SK-N-SH (cell line): ENCODE measurements around the gene BRD2. TPM values are rescaled to one million over a fixed set of nuclear protein-coding genes. Genes with fewer than 3 reads are reported as not detected.

Experiments used
- CTCF ChIA-PET: fragments of 300-600, 350-600 bp; formaldehyde crosslinking; extraction: SDS; loops from one replicate; lab custom pipeline; 2021; lab: Yijun Ruan, JAX
- POLR2A ChIA-PET: fragments of 350-600 bp; sonication (Branson Sonifier 250); formaldehyde crosslinking; extraction: SDS; loops from one replicate; lab custom pipeline; 2020; ENCODE audit warnings: antibody characterized with exemption, inconsistent platforms; lab: Yijun Ruan, JAX
- DNase-seq: peaks from one replicate; pipeline ENCODE4 v3.0.0; 2012
- H2AFZ ChIP-seq: fragments of 200-600 bp; sonication (generic); 2 replicates; pipeline ENCODE4 v1.8.1; 2016; ENCODE audit warnings: antibody characterized with exemption, mild to moderate bottlenecking, low read depth
- H3F3A ChIP-seq: fragments of 200-600 bp; sonication (generic); replicated peaks from 2 replicates; pipeline ENCODE3; 2016; ENCODE audit warnings: antibody characterized with exemption, mild to moderate bottlenecking; ENCODE audit not compliant: insufficient read depth
- H3K27ac ChIP-seq, 2 experiments: fragments of 200-500 bp in 1 of 2; fragments of 200-600 bp in 1 of 2; sonication (Bioruptor generic) in 1 of 2; sonication (generic), shearing (Covaris generic) in 1 of 2; 2 replicates each; pipeline versions ENCODE4 v1.5.1 to v1.6.1; 2014 to 2016; ENCODE audit warnings: low read depth in 2 of 2, inconsistent platforms in 1 of 2, low read length in 1 of 2, mild to moderate bottlenecking in 1 of 2, mixed read lengths in 1 of 2
- H3K27me3 ChIP-seq: fragments of 200-600 bp; sonication (generic), shearing (Covaris generic); 2 replicates; pipeline ENCODE4 v1.6.1; 2016; ENCODE audit warnings: mixed run types; ENCODE audit not compliant: insufficient read depth
- H3K36me3 ChIP-seq, 2 experiments: fragments of 200-500 bp in 1 of 2; fragments of 200-600 bp in 1 of 2; sonication (Bioruptor generic) in 1 of 2; sonication (generic) in 1 of 2; replicated peaks in 1 of 2; 2 replicates each; pipeline versions ENCODE3 to v1.5.1; 2014 to 2016; ENCODE audit warnings: low read length in 1 of 2, mild to moderate bottlenecking in 1 of 2; ENCODE audit not compliant: insufficient read depth in 2 of 2, control insufficient read depth in 1 of 2
- H3K4me1 ChIP-seq, 2 experiments: fragments of 200-500 bp in 1 of 2; fragments of 200-600 bp in 1 of 2; sonication (Bioruptor generic) in 1 of 2; sonication (generic), shearing (Covaris generic) in 1 of 2; 2 replicates each; pipeline versions ENCODE4 v1.5.1 to v1.6.1; 2014 to 2016; ENCODE audit warnings: low read depth in 1 of 2, low read length in 1 of 2, mixed run types in 1 of 2; ENCODE audit not compliant: insufficient read depth in 2 of 2, control insufficient read depth in 1 of 2
- H3K4me2 ChIP-seq: fragments of 200-600 bp; sonication (generic), shearing (Covaris generic); 2 replicates; pipeline ENCODE4 v1.6.1; 2017; ENCODE audit warnings: mixed run types
- H3K4me3 ChIP-seq, 2 experiments: fragments of 200-500 bp in 1 of 2; fragments of 200-600 bp in 1 of 2; sonication (Bioruptor generic) in 1 of 2; sonication (generic), shearing (Covaris generic) in 1 of 2; 2 replicates each; pipeline versions ENCODE4 v1.5.1 to v1.8.1; 2014 to 2016; ENCODE audit warnings: low read depth in 2 of 2, inconsistent platforms in 1 of 2, low read length in 1 of 2, mild to moderate bottlenecking in 1 of 2, mixed read lengths in 1 of 2, moderate library complexity in 1 of 2
- H3K79me2 ChIP-seq: fragments of 200-600 bp; sonication (generic); 2 replicates; pipeline ENCODE4 v1.8.1; 2017; ENCODE audit warnings: mild to moderate bottlenecking; ENCODE audit not compliant: insufficient read depth
- H3K9ac ChIP-seq: fragments of 200-600 bp; sonication (generic); 2 replicates; pipeline ENCODE4 v1.6.1; 2017; ENCODE audit warnings: mixed run types
- H3K9me2 ChIP-seq: fragments of 200-600 bp; sonication (generic); 2 replicates; pipeline ENCODE4 v1.6.1; 2017; ENCODE audit warnings: mixed run types
- H3K9me3 ChIP-seq: fragments of 200-600 bp; sonication (generic); 2 replicates; pipeline ENCODE4 v1.6.1; 2017; ENCODE audit warnings: mixed run types, mild to moderate bottlenecking, moderate library complexity
- H4K20me1 ChIP-seq: fragments of 200-600 bp; sonication (generic); 2 replicates; pipeline ENCODE4 v1.6.1; 2017; ENCODE audit warnings: mild to moderate bottlenecking, mixed run types; ENCODE audit not compliant: insufficient read depth
- EP300 ChIP-seq, 2 experiments: IDR thresholded peaks; 2 replicates each; pipeline versions ENCODE4 v1.4.0 to v1.6.1; 2012; ENCODE audit warnings: borderline replicate concordance in 1 of 2, low read depth in 1 of 2, low read length in 1 of 2
- NRF1 ChIP-seq: IDR thresholded peaks from 2 replicates; pipeline ENCODE4 v1.6.1; 2012; ENCODE audit warnings: low read depth, mild to moderate bottlenecking, low read length
- POLR2AphosphoS5 ChIP-seq: IDR thresholded peaks from 2 replicates; pipeline ENCODE4 v1.6.1; 2012; ENCODE audit warnings: low read depth, low read length
- RAD21 ChIP-seq: IDR thresholded peaks from 2 replicates; pipeline ENCODE4 v1.6.1; 2012; ENCODE audit warnings: mild to moderate bottlenecking, low read length
- RFX5 ChIP-seq: IDR thresholded peaks from 2 replicates; pipeline ENCODE4 v1.6.1; 2012; ENCODE audit warnings: mild to moderate bottlenecking, improper control_type of control experiment, low read length
- SMC3 ChIP-seq: IDR thresholded peaks from 2 replicates; pipeline ENCODE4 v1.6.1; 2012; ENCODE audit warnings: low read depth, low read length, improper control_type of control experiment
- TEAD4 ChIP-seq: IDR thresholded peaks from 2 replicates; pipeline ENCODE4 v1.4.0; 2012; ENCODE audit warnings: mild to moderate bottlenecking, borderline replicate concordance; ENCODE audit not compliant: insufficient read depth
- WGBS: methylation state at CpG from one replicate; pipeline ENCODE4 v1.1.6; 2017; ENCODE audit warnings: low lambda C conversion rate; 5-methylcytosine and 5-hydroxymethylcytosine counted together
- polyA plus RNA-seq, 3 experiments: library from polyadenylated mRNA; depleted of rRNA; stranded (reverse); fragments of >200 nt; gene quantifications; 2 replicates each; pipeline ENCODE4 v1.2.3, GENCODE V29; 2012
- TF ChIP-seq, protein P1 (sequence below): IDR thresholded peaks from 2 replicates; pipeline ENCODE4 v1.4.0; 2012; ENCODE audit warnings: low read depth, borderline replicate concordance
- TF ChIP-seq, protein P2 (sequence below): fragments of 200-600 bp; sonication (generic); IDR thresholded peaks from 2 replicates; pipeline ENCODE4 v1.6.1; 2017; ENCODE audit warnings: antibody characterized with exemption, mild to moderate bottlenecking, moderate library complexity

BRD2 gene
- polyA plus RNA-seq, 1 of the 3 experiments (the other 2 are of a cell fraction) = 104 TPM

DNA sequence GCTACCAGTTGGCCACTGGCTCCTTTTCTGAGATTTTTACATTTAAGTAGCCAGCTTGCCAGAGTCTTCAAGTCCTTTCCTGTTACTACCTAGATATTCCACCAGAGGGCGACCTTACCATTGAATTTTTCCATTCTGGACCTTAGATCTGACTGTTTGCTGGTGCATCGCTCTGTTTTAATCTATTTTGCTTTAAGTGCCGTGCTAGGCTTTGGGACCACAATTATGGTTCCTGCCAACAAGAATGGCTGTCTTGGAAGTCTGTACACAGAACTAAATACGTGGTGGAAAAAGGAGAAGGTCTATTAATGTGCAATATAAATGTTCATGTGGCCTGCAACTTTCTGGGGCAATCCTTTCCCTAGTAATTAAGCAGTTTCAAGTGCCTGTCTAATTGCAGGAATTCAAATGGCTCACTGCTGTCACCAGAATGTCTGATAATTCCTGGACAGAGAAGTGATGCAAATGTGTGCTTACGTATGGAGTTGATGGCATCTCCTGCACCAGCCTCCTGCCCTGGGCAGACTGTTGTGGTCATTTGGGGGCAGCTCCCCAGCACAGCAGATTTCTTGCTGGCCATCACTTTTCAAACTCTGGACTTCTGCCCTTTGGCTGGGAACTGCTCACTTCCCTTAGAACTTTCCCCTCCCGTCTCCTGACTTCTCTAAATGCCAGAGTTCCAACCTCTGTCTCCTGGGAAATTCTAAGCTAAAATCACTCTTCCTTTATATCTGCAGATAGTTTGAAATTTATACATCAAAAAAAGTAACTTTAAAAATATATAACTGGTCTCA, 46.6 kb downstream of the BRD2 start:
- H3K79me2 ChIP-seq = no peaks in the 10 kb centered on the region
- H3K4me2 ChIP-seq = no peak overlapping the region
- CTCF ChIA-PET = interaction anchor here (0.6 to 6.3 kb wide), 44 partner anchors 9 to 952 kb away, joined by 3 to 65 read pairs (median 4); partner anchors contain the start of genes HLA-DPB1, HSD17B8, RING1 and TAP2
- peak; percentile 71 for DNase-seq
- TF ChIP-seq, protein P1, sequence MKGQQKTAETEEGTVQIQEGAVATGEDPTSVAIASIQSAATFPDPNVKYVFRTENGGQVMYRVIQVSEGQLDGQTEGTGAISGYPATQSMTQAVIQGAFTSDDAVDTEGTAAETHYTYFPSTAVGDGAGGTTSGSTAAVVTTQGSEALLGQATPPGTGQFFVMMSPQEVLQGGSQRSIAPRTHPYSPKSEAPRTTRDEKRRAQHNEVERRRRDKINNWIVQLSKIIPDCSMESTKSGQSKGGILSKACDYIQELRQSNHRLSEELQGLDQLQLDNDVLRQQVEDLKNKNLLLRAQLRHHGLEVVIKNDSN = no peak
- no peak for TF ChIP-seq POLR2AphosphoS5
- TF ChIP-seq RFX5 = 0 out of 2 replicates have a peak, but pooled peaks have one; percentile 38
- TF ChIP-seq, protein P2, sequence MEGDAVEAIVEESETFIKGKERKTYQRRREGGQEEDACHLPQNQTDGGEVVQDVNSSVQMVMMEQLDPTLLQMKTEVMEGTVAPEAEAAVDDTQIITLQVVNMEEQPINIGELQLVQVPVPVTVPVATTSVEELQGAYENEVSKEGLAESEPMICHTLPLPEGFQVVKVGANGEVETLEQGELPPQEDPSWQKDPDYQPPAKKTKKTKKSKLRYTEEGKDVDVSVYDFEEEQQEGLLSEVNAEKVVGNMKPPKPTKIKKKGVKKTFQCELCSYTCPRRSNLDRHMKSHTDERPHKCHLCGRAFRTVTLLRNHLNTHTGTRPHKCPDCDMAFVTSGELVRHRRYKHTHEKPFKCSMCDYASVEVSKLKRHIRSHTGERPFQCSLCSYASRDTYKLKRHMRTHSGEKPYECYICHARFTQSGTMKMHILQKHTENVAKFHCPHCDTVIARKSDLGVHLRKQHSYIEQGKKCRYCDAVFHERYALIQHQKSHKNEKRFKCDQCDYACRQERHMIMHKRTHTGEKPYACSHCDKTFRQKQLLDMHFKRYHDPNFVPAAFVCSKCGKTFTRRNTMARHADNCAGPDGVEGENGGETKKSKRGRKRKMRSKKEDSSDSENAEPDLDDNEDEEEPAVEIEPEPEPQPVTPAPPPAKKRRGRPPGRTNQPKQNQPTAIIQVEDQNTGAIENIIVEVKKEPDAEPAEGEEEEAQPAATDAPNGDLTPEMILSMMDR = peak; percentile 75
- TF ChIP-seq NRF1 = no peak
- peak; percentile 78 for TF ChIP-seq RAD21
- TF ChIP-seq SMC3 = peak; percentile 76
- no peak overlapping the region for H2AFZ ChIP-seq
- H3K27me3 ChIP-seq = peaks cover 72% of the 10 kb centered on the region
- H3K9ac ChIP-seq = no peak overlapping the region
- H4K20me1 ChIP-seq = no peaks in the 10 kb centered on the region
- no peak overlapping the region for H3K27ac ChIP-seq
- no peaks in the 10 kb centered on the region for H3K9me3 ChIP-seq
- WGBS = 17% methylated on average over 6 of the region's 6 CpGs
- no peaks in the 10 kb centered on the region for H3K36me3 ChIP-seq
- no peaks in the 10 kb centered on the region for H3F3A ChIP-seq
- POLR2A ChIA-PET = no interaction called here
- no peaks in the 10 kb centered on the region for H3K9me2 ChIP-seq
- H3K4me3 ChIP-seq = no peak overlapping the region; a peak in 1 of 4 replicates
- H3K4me1 ChIP-seq = no peaks in the 10 kb centered on the region; a peak in 1 of 4 replicates

DNA sequence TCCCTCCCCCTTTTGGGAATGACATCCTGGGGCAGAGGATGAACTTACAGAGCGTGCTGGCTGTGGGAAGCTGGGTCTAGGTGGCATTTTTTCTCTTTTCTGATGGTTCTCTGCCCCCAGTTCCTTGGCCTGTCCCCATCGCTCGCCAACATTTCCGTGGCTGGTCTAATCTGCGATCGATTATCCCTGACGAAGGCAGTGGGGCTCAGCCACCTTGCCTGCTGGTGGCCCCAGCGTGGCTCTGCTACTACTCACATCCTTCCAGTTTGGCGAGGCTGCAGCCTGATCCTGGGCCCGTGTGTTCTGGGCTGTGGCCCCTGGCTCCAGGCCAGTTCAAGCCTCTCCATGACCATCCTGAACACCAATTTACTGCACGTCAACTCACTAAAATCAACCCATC, 47.4 kb downstream of the BRD2 start:
- no peak overlapping the region for H3K4me3 ChIP-seq
- ChIA-PET POLR2A (no interaction called here), CTCF (interaction anchor here (0.7 to 6.3 kb wide), 20 partner anchors 14 to 233 kb away, joined by 3 to 65 read pairs (median 4); partner anchors contain the start of genes HSD17B8 and TAP2)
- no peaks in the 10 kb centered on the region for H3K36me3 ChIP-seq
- H3K79me2 ChIP-seq = no peaks in the 10 kb centered on the region
- 12% methylated on average over 9 of the region's 11 CpGs for WGBS
- H2AFZ ChIP-seq = no peak overlapping the region
- H3F3A ChIP-seq = no peaks in the 10 kb centered on the region
- no peak for DNase-seq
- no peak overlapping the region for H3K9ac ChIP-seq
- no peaks in the 10 kb centered on the region for H4K20me1 ChIP-seq
- H3K27ac ChIP-seq = no peak overlapping the region
- no peak overlapping the region for H3K4me2 ChIP-seq
- peaks cover 71% of the 10 kb centered on the region for H3K27me3 ChIP-seq
- no peaks in the 10 kb centered on the region for H3K9me3 ChIP-seq
- TF ChIP-seq TEAD4 = no peak
- TF ChIP-seq EP300 (IDR thresholded peaks at IDR 0.05; ENCODE audit: borderline replicate concordance in 1 of 2, low read depth in 1 of 2, low read length in 1 of 2) = no peak
- H3K9me2 ChIP-seq = no peaks in the 10 kb centered on the region
- no peaks in the 10 kb centered on the region; a peak in 1 of 4 replicates for H3K4me1 ChIP-seq
